GM21381 (cell line): ENCODE measurements around the gene CLTRN.
A peak's percentile ranks its signal among the peaks of the same experiment; 100 is the strongest.
"Not testable (repeated sequence)": the region's sequence is repeated elsewhere in the genome, so short reads cannot be mapped to it uniquely, and the experiment has no call there.

Source experiments
- ATAC-seq: cut with Tn5 transposase; IDR thresholded peaks from one replicate; pipeline ENCODE4 v1.9.1; 2021; ENCODE audit warnings: mild to moderate bottlenecking, moderate library complexity; ENCODE audit not compliant: unreplicated experiment

The CLTRN gene

DNA sequence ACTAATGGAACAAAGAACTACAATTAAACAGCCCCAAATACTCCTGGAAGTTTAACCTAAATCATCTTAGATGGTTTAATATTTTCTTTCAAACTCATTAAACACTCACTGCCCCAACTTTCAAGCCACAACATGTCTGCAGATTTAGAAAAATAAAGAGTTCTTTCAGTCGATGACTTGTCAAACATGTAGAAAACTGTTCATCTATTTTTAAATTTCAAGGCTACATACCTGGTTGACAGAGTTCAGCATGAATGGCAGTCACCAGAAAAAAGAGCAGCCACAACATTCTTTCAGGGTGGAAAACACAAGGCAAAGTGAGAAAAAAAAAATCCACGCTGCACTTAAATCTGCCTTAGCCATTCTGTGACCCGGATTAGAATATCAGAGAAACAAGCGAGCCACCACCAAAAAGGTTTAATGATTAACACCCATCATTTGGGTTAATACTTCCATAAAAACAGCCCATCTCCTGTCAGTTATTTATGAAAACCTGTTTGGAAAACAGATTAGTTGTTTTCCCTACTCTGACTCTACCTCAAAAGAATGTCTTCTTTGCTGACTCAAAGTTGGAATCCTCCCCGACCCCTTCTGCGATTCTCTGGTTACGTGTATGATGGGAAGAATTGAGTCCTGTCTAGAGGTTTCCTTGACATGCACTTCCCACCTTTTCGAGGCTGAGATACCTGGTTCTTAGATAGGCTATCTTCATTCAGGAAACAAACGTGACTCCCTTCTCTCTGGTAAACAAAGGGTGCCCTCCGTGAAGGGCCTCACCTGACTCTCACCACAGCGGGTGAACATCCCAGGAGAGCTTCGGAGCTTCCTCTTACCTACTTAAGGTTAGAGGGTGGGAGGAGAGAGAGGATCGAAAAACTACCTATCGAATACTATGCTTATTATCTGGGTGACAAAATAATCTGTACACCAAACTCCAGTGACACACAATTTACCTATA is at the start of gene CLTRN:
Gene CLTRN, minus strand, starts transcription at position 319 of the 958 bp plus-strand sequence. Its CDS starts 30 bp downstream, at position 289.
- ATAC-seq = no peak

- not testable (repeated sequence) for ATAC-seq
Observed at GRCh38 chrX:15704273-15704672, 39.7 kb upstream of the CLTRN start.

DNA sequence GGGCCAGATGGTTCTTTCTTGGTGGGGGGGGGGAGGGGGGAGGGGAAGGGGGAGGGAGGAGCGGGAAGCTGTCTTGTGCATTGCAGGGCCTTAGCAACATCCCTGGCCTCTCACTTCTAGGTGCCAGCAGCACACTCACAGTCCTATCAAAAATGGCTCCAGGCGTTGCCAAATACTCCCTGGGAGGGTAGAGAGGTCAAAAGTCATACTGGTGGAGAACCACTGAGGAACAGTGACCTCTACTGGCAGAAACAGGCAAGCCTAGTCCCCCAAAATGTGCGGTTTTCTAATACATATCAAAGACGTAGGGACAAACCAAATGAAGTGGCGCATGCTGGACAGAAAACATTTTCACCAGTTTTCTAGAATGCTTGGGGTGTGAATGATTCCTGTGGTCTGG is 39.2 kb upstream of the CLTRN start:
- ATAC-seq = not testable (repeated sequence)

- no peak for ATAC-seq
Observed at GRCh38 chrX:15702488-15703371, 38.1 kb upstream of the CLTRN start.

DNA sequence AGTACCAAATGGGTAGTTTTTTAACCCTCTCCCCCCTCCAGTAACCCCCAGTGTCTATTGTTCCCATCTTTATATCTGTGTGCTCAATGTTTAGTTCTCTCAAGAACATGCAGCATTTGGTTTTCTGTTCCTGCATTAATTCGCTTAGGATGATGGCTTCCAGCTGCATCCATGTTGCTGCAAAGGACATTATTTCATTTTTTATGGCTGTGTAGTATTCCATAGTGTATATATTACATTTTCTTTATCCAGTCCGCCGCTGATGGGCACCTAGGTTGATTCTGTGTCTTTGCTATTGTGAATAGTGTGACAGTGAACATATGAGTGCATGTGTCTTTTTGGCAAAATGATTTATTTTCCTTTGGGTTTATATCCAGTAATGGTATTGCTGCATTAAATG is 31.9 kb upstream of the CLTRN start:
- ATAC-seq = no peak

- no peak for ATAC-seq
Observed at GRCh38 chrX:15694941-15695451, 30.4 kb upstream of the CLTRN start.

DNA sequence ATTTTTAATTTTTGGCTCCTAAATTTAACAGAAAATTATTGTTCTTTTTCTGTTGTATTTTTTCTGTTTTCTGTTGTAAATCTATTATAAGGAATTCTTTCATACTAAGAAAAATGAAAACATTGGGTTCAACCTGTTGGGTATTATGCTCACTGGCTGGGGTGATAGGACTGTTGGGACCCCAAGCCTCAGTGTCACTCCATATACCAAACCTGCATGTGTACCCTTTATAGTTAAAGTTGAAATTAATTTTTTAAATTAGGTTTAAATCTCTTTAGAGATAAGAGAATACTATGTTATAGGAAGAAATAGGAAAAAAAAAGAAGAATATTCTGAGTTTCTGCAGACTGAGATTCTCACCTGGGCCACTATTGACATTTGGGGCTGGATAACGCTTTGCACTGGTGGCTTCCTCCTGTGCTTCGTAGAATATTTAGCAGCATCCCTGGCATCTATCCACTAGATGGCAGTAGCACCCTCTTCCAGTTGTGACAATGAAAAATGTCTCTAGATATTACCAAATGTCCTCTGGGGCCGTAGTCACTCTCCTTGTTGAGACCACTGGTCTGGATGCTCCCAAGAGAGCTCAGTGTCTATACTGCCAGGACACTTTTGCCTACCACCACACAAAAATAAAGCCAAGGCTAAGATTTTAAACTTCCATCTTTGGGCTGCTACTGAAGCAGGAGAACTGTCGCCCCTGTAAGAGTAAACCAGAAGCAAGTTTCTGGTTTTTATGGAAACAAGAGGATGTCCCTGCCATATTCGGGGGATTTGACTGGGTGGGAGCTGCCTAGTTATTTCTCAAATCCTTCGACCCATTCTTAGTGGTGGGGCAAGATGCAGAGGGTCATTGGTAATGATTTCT is 22.4 kb upstream of the CLTRN start:
- ATAC-seq = no peak

GRCh38 chrX:15683193-15683592 is 18.6 kb upstream of the CLTRN start:
- ATAC-seq = no peak

DNA sequence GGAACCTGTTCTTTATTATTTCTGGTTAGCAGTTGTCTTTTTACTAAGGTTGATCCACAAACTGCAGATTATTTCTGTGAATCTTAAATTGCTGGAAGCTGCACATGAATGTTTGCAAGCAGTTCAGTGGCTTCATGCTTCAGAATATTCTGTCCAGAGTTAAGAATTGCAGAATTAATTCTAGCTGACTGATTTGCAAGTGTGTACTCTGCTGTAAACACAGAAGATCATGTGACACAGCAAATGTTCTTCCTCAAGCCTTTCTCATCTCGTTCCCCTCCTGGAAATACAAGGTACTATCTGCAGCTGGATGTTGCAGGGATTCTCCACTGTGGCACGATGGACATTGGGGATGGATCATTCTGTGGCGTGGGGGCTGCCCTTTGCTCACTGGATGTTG is 16.8 kb upstream of the CLTRN start:
- no peak for ATAC-seq

- ATAC-seq = peak; percentile 49
Observed at GRCh38 chrX:15680401-15680800, 15.8 kb upstream of the CLTRN start.

DNA sequence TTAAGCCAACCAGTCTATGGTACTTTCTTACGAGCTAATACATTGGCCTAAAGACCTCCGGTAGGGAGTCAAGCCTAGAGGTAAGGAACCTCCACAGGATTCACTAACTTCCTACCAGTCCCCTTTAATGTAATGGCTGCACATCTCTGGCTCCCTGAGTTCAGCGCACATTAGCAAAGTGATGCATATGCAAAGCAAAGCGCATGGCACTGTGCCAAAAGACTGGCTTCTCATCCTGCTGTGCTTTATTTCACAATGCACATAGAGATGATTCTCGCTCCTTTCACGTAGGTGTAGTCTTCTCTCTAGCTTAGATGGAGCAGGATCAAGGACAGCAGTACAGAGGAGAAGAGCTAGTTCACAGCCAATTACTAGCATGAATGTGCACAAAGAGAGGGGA is 14.6 kb upstream of the CLTRN start:
- ATAC-seq = no peak

DNA sequence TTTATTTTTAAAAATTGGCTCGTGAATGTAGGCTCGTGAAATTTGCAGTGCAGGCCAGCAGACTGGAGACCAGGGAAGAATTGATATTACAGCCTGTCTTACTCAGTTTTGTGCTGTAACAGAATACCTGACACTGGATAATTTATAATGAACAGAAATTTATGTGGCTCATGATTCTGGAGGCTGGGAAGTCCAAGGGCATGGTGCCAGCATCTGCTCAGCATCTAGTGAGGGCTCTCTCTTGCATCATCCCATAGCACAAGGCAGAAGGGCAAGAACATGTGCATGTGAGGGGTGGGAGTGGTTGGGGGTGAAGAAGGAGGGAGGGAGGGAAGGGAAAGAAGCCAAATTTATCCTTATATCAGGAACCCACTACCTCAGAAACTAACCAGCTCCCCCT is 13.7 kb upstream of the CLTRN start:
- ATAC-seq = no peak

DNA sequence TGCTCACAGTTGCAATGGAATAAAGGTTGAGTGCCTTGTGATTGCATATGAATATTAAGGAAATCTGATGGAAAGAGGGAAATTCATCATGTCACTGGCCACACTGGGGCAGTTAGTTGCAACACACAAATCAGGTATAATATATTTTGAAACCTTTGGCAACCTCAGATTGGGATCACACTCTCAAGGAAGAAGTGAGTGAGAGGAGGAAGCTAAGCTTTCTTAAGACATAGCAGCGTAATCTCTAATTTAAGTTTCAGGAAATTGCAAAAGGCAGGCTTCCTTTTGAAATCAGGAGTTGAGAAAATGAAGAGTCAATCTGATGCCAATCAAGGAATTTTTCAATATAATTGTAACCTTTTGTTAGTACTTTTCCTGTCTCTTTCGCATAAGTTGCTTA is 12.3 kb upstream of the CLTRN start:
- ATAC-seq = no peak

GRCh38 chrX:15675490-15675921 is 10.9 kb upstream of the CLTRN start:
- peak; percentile 54 for ATAC-seq

- peak; percentile 74 for ATAC-seq
Observed at GRCh38 chrX:15674841-15675489, 10.4 kb upstream of the CLTRN start.

DNA sequence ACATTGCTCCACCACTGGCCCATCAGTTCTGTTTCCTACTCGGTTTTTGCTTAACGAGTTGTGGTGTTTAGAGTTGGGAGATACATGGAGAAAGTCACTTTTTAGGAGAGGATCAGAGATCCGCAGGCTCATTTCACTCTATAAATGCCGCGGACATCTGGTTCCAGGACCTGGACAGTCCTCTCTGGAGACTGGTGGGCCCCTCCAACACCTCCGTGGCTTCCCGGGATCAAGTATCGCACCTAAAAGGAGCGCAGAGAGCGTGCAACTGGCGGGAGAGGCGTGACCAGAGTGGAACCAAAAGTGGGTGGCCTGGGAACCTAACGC is 9.9 kb upstream of the CLTRN start:
- no peak for ATAC-seq

DNA sequence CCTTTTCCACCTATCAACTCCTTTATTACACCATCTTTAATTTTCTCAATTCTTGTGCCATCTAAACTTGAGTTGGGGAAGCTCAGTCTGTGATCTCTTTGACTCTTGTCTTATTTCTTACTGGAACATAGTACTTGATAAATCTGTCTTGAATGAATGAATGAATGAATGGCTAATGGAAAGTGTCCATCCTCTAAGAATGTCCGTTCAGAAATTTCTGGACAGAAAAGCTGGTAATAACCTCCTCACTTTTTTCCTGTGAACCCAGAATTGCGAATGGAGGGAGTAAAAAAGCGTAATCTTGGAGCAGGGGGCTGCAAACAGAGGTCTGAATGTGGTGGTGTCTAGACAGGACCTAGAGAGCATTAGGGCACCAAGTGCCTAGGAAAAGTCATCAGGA is 9.4 kb upstream of the CLTRN start:
- no peak for ATAC-seq

DNA sequence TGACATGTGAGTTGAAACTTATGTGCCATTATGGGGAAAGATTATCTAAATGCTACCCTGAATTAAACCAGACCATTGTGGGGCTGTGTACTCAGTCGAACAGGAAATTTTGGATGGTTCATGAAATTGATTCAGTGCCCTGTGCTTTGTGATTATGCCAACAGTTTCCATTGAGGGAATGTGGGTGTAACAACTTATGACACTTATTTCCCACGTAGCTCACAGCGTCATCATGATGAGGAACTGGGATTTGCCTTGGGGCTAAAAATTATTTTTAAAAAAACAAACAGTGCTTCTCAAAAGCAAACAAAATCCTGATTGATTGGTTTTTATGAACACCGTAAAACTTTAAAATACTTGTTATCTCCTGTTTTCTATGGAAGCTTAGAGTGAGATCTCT is 8.3 kb upstream of the CLTRN start:
- ATAC-seq = no peak

- no peak for ATAC-seq
Observed at GRCh38 chrX:15663439-15663838, 1.2 kb downstream of the CLTRN start.

DNA sequence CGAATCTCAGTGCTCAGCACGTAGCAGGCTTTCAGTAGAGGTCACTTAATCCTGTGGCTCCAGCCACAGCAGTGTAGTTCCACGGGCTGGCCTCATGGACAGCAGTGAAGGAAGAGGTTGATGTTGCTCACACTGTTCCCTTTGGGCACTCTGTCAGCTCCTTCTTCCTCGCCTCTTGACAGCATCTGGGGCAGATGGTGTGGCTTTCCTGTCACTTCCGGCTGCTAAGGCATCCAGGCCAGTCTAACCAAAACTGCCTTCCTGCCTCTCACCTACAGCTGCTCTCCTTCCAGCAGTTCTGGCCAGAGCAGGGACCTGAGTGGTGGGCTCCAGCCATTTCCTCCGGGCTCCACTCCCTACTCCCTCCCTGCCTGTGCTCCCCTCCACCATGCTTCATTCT is 9.8 kb downstream of the CLTRN start:
- ATAC-seq = not testable (repeated sequence)
